OCI-LY7 (cell line): ENCODE measurements around the gene CEP152.

Source experiments
- CTCF ChIP-seq: fragments of 200-600 bp; sonication (generic); conservative IDR thresholded peaks from 2 replicates; pipeline ENCODE4 v1.5.1; 2014; ENCODE audit warnings: mild to moderate bottlenecking, antibody characterized with exemption, low read length, moderate library complexity, mixed read lengths
- EZH2phosphoT487 ChIP-seq: fragments of 200-600 bp; sonication (generic); IDR thresholded peaks from 2 replicates; pipeline ENCODE4 v1.6.1; 2018; ENCODE audit warnings: low read depth, borderline replicate concordance, mild to moderate bottlenecking, mixed run types, antibody characterized with exemption, low read length, moderate library complexity, mixed read lengths

- TF ChIP-seq CTCF (no peak), EZH2phosphoT487 (no peak)
Measured at GRCh38 chr15:48833526-48834239, 22.8 kb upstream of the CEP152 start.
